VCaP (cell line): ENCODE results near the gene BRAT1.
"Not testable (repeated sequence)": the region's sequence is repeated elsewhere in the genome, so short reads cannot be mapped to it uniquely, and the experiment has no call there.

ENCODE experiments used
- H3K27ac ChIP-seq: fragments of 450-650 bp; 2 replicates; pipeline ENCODE4 v1.5.1; 2017
- CTCF ChIP-seq: fragments of 450-650 bp; conservative IDR thresholded peaks from 2 replicates; pipeline ENCODE4 v1.5.1; 2017; ENCODE audit warnings: mild to moderate bottlenecking, moderate library complexity

BRAT1 gene

GRCh38 chr7:2532199-2532772 is 23.0 kb downstream of the BRAT1 start:
- H3K27ac ChIP-seq: not testable (repeated sequence)

- not testable (repeated sequence) for H3K27ac ChIP-seq
Measured at GRCh38 chr7:2531796-2532110, 23.6 kb downstream of the BRAT1 start.

GRCh38 chr7:2530994-2531795 is 24.1 kb downstream of the BRAT1 start:
- not testable (repeated sequence) for H3K27ac ChIP-seq

GRCh38 chr7:2530071-2530987 is 25.0 kb downstream of the BRAT1 start:
- TF ChIP-seq CTCF: no peak
- H3K27ac ChIP-seq: no peak overlapping the region

GRCh38 chr7:2529161-2530070 is 25.9 kb downstream of the BRAT1 start:
- no peak overlapping the region for H3K27ac ChIP-seq
- TF ChIP-seq CTCF: no peak

- H3K27ac ChIP-seq: peak overlapping the region; percentile 38; the same call in 1 of the 2 replicates
- TF ChIP-seq CTCF: no peak
Measured at GRCh38 chr7:2528481-2529095, 26.7 kb downstream of the BRAT1 start.

GRCh38 chr7:2527505-2528467 is 27.5 kb downstream of the BRAT1 start:
- no peak for TF ChIP-seq CTCF
- peak overlapping the region; percentile 38 for H3K27ac ChIP-seq
